ENCODE measurements around the gene STK10. TPM values are rescaled to one million over a fixed set of nuclear protein-coding genes. Genes with fewer than 3 reads are reported as not detected.

Gene STK10
- total and polyA plus RNA-seq, 2 donors (not counting 1 experiment from before 2014, with no cell fraction given): 97.9 to 253 TPM

DNA sequence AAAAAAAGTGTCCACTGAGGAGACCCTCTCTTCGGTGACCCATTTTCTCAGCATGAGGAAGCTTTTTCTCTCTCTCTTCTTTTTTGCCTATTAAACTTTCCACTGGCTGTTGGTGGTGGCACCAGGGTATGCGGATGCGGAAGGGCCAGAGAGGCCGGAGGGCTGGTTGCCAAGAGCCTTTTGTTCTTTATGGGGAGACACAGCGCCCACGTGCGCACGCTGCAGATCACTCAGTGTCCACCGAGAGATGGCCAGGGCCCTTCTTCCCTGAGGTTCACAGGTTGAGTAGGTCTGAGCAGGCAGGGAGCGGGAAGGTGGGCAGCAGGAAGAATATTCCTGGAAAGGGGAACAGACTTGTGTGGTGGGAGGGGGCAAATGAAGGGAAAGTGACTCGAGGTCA, 69.1 kb downstream of the STK10 start:
- peaks cover 0 to 41% of the 10 kb centered on the region in 2 experiments for H3K36me3 ChIP-seq (replicated peaks in 1 of 2; ENCODE audit: control extremely low read depth in 1 of 2, control insufficient read depth in 1 of 2, extremely low read depth in 1 of 2, insufficient read depth in 2 of 2, low read length in 1 of 2)
- Mint-ChIP-seq H3K4me3 (no peak overlapping the region), H3K27me3 (no peaks in the 10 kb centered on the region), H3K4me1 (peaks cover 39% of the 10 kb centered on the region), H3K27ac (peak overlapping the region; percentile 76), H3K9me3 (ENCODE audit: insufficient read depth) (no peaks in the 10 kb centered on the region)
- no peak overlapping the region for H3K9ac ChIP-seq (ENCODE audit: low read length)
- H3K4me1 ChIP-seq (ENCODE audit: control insufficient read depth in 2 of 2, insufficient read depth in 2 of 2, low read length in 2 of 2): peaks cover 21 to 28% of the 10 kb centered on the region in 2 donors
- ChIA-PET POLR2A (no interaction called here), CTCF (interaction anchor here (0.8 kb wide), 1 partner anchor 13 kb away, joined by 4 read pairs; no protein-coding TSS in a partner anchor)
- no peaks in the 10 kb centered on the region for H3K27me3 ChIP-seq (replicated peaks in 1 of 4; ENCODE audit: control extremely low read depth in 1 of 4, control insufficient read depth in 3 of 4, insufficient read depth in 4 of 4, low read length in 3 of 4)
- no peak overlapping the region for H3K4me2 ChIP-seq (replicated peaks; ENCODE audit: low read depth, low read length, poor library complexity, severe bottlenecking)
- 95% methylated on average over 8 of the region's 11 CpGs for WGBS (ENCODE audit: insufficient coverage)
- H3K79me2 ChIP-seq (ENCODE audit: control insufficient read depth, insufficient read depth, low read length): peaks cover 31% of the 10 kb centered on the region
- intact Hi-C loops (cut with micrococcal nuclease): loop anchor here (5.0 to 10.0 kb wide), 2 partner anchors 33 to 576 kb away; no protein-coding TSS in a partner anchor
- peaks cover 0 to 7% (median 0%) of the 10 kb centered on the region in 3 donors for H3K9me3 ChIP-seq (ENCODE audit: control extremely low read depth in 1 of 3, control insufficient read depth in 2 of 3, insufficient read depth in 1 of 3, low read length in 2 of 3)
- no peak overlapping the region for H3K4me3 ChIP-seq (ENCODE audit: control extremely low read depth in 1 of 5, extremely low read depth in 1 of 5, insufficient read depth in 1 of 5, low read depth in 2 of 5, low read length in 4 of 5)
- no peak for ATAC-seq (ENCODE audit: low read depth)
- peaks cover 16% of the 10 kb centered on the region for H4K20me1 ChIP-seq (ENCODE audit: control insufficient read depth, insufficient read depth, low read length, poor library complexity, severe bottlenecking)
- no peak for DNase-seq
- no peak for TF ChIP-seq EZH2 (IDR thresholded peaks at IDR 0.05; ENCODE audit: borderline replicate concordance, insufficient read depth, low read depth, low read length, poor library complexity, severe bottlenecking)
- TF ChIP-seq, protein P1, sequence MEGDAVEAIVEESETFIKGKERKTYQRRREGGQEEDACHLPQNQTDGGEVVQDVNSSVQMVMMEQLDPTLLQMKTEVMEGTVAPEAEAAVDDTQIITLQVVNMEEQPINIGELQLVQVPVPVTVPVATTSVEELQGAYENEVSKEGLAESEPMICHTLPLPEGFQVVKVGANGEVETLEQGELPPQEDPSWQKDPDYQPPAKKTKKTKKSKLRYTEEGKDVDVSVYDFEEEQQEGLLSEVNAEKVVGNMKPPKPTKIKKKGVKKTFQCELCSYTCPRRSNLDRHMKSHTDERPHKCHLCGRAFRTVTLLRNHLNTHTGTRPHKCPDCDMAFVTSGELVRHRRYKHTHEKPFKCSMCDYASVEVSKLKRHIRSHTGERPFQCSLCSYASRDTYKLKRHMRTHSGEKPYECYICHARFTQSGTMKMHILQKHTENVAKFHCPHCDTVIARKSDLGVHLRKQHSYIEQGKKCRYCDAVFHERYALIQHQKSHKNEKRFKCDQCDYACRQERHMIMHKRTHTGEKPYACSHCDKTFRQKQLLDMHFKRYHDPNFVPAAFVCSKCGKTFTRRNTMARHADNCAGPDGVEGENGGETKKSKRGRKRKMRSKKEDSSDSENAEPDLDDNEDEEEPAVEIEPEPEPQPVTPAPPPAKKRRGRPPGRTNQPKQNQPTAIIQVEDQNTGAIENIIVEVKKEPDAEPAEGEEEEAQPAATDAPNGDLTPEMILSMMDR (IDR thresholded peaks at IDR 0.05): no peak
- no peak overlapping the region for H3K27ac ChIP-seq (ENCODE audit: low read length in 2 of 2)
- no peak overlapping the region for H2AFZ ChIP-seq (ENCODE audit: insufficient read depth, low read depth, low read length, poor library complexity, severe bottlenecking)

DNA sequence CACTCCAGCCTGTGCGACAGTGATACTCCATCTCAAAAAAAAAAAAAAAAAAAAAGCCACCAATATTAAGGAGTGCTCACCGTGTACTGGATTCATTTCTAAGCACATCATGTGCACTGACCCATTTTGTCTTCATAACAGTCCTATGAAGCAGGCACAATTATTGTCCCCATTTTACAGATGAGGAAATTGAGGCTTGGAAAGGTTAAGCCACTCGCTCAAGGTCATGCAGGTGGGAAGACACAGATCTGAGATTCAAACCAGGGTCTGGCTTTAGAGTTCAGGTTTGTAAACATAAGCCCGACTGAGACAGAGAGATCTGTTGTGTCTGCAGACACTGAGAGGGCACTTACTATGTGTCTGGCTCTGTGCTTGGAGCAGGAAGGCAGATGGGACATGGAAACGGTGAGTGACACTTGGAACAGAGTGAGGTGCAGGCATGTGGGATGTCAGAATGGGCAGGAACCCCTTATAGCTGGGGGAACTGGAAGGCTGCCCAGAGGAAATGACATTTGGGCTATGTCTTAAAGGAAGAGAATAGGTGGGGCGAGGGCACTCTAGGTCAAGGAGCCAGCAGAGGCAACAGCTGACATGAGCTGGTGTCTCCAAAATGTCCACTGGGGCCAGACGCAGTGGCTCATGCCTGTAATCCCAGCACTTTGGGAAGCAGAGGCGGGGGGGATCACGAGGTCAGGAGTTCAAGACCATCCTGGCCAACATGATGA, 69.9 kb downstream of the STK10 start:
- H3K4me3 ChIP-seq (ENCODE audit: control extremely low read depth in 1 of 5, extremely low read depth in 1 of 5, insufficient read depth in 1 of 5, low read depth in 2 of 5, low read length in 4 of 5): no peak overlapping the region
- ChIA-PET POLR2A (no interaction called here), CTCF (interaction anchor here (0.8 to 1.4 kb wide), 2 partner anchors 11 to 12 kb away, joined by 4 to 5 read pairs; no protein-coding TSS in a partner anchor)
- Mint-ChIP-seq H3K9me3 (ENCODE audit: insufficient read depth) (no peaks in the 10 kb centered on the region), H3K27me3 (no peaks in the 10 kb centered on the region), H3K4me1 (peaks cover 40% of the 10 kb centered on the region), H3K27ac (peak overlapping the region; percentile 54), H3K4me3 (no peak overlapping the region)
- no peak overlapping the region for H3K9ac ChIP-seq (ENCODE audit: low read length)
- 83% methylated on average over 7 of the region's 9 CpGs for WGBS (ENCODE audit: insufficient coverage)
- H3K79me2 ChIP-seq (ENCODE audit: control insufficient read depth, insufficient read depth, low read length): peaks cover 25% of the 10 kb centered on the region
- H2AFZ ChIP-seq (ENCODE audit: insufficient read depth, low read depth, low read length, poor library complexity, severe bottlenecking): no peak overlapping the region
- no peak for DNase-seq
- H3K27me3 ChIP-seq (replicated peaks in 1 of 4; ENCODE audit: control extremely low read depth in 1 of 4, control insufficient read depth in 3 of 4, insufficient read depth in 4 of 4, low read length in 3 of 4): no peaks in the 10 kb centered on the region
- TF ChIP-seq, protein P1 (IDR thresholded peaks at IDR 0.05): no peak
- TF ChIP-seq EZH2 (IDR thresholded peaks at IDR 0.05; ENCODE audit: borderline replicate concordance, insufficient read depth, low read depth, low read length, poor library complexity, severe bottlenecking): no peak
- peaks cover 23 to 28% of the 10 kb centered on the region in 2 donors for H3K4me1 ChIP-seq (ENCODE audit: control insufficient read depth in 2 of 2, insufficient read depth in 2 of 2, low read length in 2 of 2)
- H3K9me3 ChIP-seq (ENCODE audit: control extremely low read depth in 1 of 3, control insufficient read depth in 2 of 3, insufficient read depth in 1 of 3, low read length in 2 of 3): peaks cover 0 to 7% (median 0%) of the 10 kb centered on the region in 3 donors
- no peak overlapping the region for H3K4me2 ChIP-seq (replicated peaks; ENCODE audit: low read depth, low read length, poor library complexity, severe bottlenecking)
- H3K27ac ChIP-seq (ENCODE audit: low read length in 2 of 2): peak overlapping the region in 1 of 2 donors; percentile 59
- intact Hi-C loops (cut with micrococcal nuclease): loop anchor here (5.0 to 10.0 kb wide), 2 partner anchors 34 to 577 kb away; no protein-coding TSS in a partner anchor
- no peak for ATAC-seq (ENCODE audit: low read depth)
- H4K20me1 ChIP-seq (ENCODE audit: control insufficient read depth, insufficient read depth, low read length, poor library complexity, severe bottlenecking): peaks cover 8% of the 10 kb centered on the region
- H3K36me3 ChIP-seq (replicated peaks in 1 of 2; ENCODE audit: control extremely low read depth in 1 of 2, control insufficient read depth in 1 of 2, extremely low read depth in 1 of 2, insufficient read depth in 2 of 2, low read length in 1 of 2): peaks cover 0 to 37% of the 10 kb centered on the region in 2 experiments
